Neural crest cell (in vitro differentiated cells): ENCODE results near the gene GLIPR1L1. TPM values are rescaled to one million over a fixed set of nuclear protein-coding genes. Genes with fewer than 3 reads are reported as not detected.

Source experiments
- DNase-seq: peaks from one replicate; pipeline ENCODE4 v3.0.0; 2021; ENCODE audit warnings: low read depth, mixed read lengths, low spot score
- H3K27ac Mint-ChIP-seq: one replicate; pipeline ENCODE4 v1.8.0; 2021; ENCODE audit warnings: mild to moderate bottlenecking, mixed read lengths; ENCODE audit not compliant: unreplicated experiment
- H3K27me3 Mint-ChIP-seq: 2 replicates; pipeline ENCODE4 v1.8.0; 2021; ENCODE audit warnings: low read depth, mild to moderate bottlenecking, mixed read lengths
- H3K36me3 Mint-ChIP-seq: 2 replicates; pipeline ENCODE4 v1.8.0; 2021; ENCODE audit warnings: low read depth, mild to moderate bottlenecking, mixed read lengths
- H3K4me1 Mint-ChIP-seq: 2 replicates; pipeline ENCODE4 v1.8.0; 2021; ENCODE audit warnings: mixed read lengths
- H3K4me3 Mint-ChIP-seq: one replicate; pipeline ENCODE4 v1.8.0; 2021; ENCODE audit warnings: mild to moderate bottlenecking, mixed read lengths
- H3K9me3 Mint-ChIP-seq: 2 replicates; pipeline ENCODE4 v1.8.0; 2021; ENCODE audit warnings: mixed read lengths
- total RNA-seq: library from RNA; stranded (reverse); gene quantifications from 2 replicates; pipeline ENCODE4 v1.2.1, GENCODE V29; 2021
- TF ChIP-seq, protein P1 (sequence below): fragments of 200-600 bp; sonication (generic); conservative IDR thresholded peaks from 2 replicates; pipeline ENCODE4 v1.5.0; 2021; ENCODE audit warnings: antibody characterized with exemption, mild to moderate bottlenecking

GLIPR1L1 gene
- total RNA-seq, 1 donor from 2014 or later = not detected

DNA sequence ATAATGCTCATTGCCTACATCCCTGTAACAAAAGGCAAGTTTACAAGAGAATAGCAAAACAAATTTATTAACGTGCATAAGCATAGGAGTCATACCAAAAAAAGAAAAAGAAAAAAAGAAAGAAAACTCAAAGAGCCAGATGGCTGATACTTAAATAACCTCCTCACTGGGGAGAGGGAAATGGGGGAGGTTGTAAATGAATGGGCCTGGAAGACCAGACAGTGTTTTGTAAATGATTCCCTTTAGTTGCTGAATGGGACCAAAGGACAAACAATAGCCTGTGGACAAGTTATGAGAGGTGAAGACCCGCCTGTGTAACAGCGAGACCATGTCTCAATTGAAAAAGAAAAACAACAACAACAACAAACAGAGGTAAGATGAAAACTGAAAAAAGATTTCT lies 39.7 kb upstream of the GLIPR1L1 start:
- H3K4me1 Mint-ChIP-seq = peaks cover 5% of the 10 kb centered on the region
- H3K27me3 Mint-ChIP-seq = no peaks in the 10 kb centered on the region
- TF ChIP-seq, protein P1, sequence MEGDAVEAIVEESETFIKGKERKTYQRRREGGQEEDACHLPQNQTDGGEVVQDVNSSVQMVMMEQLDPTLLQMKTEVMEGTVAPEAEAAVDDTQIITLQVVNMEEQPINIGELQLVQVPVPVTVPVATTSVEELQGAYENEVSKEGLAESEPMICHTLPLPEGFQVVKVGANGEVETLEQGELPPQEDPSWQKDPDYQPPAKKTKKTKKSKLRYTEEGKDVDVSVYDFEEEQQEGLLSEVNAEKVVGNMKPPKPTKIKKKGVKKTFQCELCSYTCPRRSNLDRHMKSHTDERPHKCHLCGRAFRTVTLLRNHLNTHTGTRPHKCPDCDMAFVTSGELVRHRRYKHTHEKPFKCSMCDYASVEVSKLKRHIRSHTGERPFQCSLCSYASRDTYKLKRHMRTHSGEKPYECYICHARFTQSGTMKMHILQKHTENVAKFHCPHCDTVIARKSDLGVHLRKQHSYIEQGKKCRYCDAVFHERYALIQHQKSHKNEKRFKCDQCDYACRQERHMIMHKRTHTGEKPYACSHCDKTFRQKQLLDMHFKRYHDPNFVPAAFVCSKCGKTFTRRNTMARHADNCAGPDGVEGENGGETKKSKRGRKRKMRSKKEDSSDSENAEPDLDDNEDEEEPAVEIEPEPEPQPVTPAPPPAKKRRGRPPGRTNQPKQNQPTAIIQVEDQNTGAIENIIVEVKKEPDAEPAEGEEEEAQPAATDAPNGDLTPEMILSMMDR = no peak
- no peaks in the 10 kb centered on the region for H3K9me3 Mint-ChIP-seq
- H3K36me3 Mint-ChIP-seq = no peaks in the 10 kb centered on the region
- DNase-seq = no peak
- no peak overlapping the region for H3K4me3 Mint-ChIP-seq
- H3K27ac Mint-ChIP-seq = no peak overlapping the region

DNA sequence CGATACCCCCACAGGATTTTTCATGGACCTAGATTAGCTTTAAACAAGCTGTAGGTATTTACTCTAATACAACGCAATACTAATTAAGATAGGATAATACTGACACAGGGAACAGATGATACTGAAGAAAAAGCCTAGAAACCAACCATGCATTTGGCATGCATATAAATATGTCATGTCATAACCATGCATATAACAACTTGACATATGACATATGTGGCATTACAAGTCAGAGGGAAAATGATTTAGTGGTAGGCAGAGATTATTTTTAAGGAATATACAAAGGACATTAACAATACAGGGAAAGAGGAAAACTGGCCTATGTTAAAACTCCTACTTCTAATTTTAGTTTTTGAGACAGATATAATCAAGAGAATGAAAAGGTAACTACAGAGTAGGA lies 32.2 kb upstream of the GLIPR1L1 start:
- H3K4me3 Mint-ChIP-seq = no peak overlapping the region
- no peaks in the 10 kb centered on the region for H3K4me1 Mint-ChIP-seq
- H3K9me3 Mint-ChIP-seq = no peaks in the 10 kb centered on the region
- H3K27me3 Mint-ChIP-seq = no peaks in the 10 kb centered on the region
- no peak for DNase-seq
- TF ChIP-seq, protein P1 = no peak
- no peak overlapping the region for H3K27ac Mint-ChIP-seq
- H3K36me3 Mint-ChIP-seq = peaks cover 3% of the 10 kb centered on the region

DNA sequence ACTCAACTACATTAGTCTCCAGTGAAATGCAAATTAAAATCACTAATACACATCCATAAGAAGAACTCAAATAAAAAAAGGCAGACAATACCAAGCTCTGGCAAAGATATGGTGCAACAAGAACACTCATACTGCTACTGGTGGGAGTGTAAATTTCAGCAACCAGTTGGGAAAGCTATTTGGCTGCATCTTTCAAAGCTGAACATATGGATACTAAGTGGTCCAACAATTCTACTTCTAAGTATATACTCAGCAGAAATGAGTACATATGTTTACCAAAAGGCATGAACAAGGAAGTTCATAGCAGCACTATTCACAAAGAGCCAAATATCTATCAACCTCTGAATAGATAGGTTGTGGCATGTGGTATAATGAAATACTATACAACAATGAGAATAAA lies 31.7 kb upstream of the GLIPR1L1 start:
- Mint-ChIP-seq H3K4me1 (no peaks in the 10 kb centered on the region), H3K27ac (no peak overlapping the region), H3K36me3 (peaks cover 3% of the 10 kb centered on the region), H3K4me3 (no peak overlapping the region), H3K9me3 (no peaks in the 10 kb centered on the region), H3K27me3 (no peaks in the 10 kb centered on the region)
- TF ChIP-seq, protein P1 = no peak
- no peak for DNase-seq

DNA sequence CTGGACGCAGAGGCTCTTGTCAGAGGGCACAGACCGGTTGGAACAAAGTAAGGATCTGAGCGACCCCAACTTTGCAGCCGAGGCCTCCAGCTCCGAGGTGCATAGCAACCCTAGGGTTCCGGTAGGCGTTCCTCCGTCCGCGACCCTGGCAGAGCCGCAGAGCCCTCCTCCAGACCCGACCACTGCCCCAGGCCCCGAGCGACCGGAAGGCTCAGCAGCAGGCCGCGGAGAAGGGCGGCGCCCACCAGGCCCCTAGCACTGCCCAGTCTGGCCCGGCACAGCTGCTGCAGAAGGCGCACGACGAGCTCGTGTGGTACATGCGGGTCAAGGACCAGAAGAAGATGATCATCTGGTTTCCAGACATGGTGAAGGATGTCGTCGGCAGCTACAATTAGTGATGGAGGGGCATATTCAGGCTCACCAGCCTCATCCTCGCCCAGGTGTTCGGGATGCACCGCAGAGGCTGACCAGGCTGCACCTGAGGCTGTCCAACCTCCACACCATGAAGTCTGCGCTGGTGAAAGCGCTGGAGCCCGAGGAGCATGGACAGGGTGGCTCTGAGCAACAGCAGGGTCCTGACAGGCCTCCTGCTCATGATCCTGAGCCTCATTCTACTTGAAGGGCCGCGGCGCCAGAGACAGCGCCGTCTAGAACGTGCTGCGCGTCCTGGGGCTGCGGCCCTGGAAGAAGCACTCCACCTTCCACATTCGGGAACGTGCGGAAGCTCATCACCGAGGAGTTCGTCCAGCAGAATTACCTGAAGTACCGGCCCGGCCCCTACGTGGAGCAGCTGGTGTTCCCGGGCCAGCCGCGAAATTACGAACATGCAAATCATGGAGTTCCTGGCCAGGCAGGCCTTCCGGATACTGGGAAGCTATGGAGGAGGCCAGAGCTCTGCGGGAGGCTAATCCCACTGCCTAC lies 28.8 kb upstream of the GLIPR1L1 start:
- TF ChIP-seq, protein P1 = no peak
- Mint-ChIP-seq H3K27me3 (no peaks in the 10 kb centered on the region), H3K36me3 (peaks cover 3% of the 10 kb centered on the region), H3K4me1 (no peaks in the 10 kb centered on the region), H3K27ac (no peak overlapping the region), H3K9me3 (peaks cover 3% of the 10 kb centered on the region), H3K4me3 (no peak overlapping the region)
- no peak for DNase-seq

DNA sequence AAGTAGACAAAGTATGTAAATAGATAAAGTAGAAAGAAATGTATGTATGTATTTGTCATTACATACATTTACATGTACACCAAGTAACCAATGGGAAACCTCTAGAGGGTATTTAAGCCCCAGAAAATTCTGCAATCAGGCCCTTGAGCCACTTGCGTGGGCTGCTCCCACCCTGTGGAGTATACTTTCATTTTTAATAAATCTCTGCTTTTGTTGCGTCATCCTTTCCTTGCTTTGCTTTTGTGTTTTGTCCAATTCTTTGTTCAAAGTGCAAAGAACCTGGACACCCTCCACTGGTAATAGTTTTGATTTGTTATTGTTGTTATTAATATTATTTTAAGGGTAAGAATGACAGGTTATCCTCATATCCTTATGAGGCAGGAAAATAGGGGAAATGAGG lies 26.2 kb upstream of the GLIPR1L1 start:
- TF ChIP-seq, protein P1 = no peak
- no peak overlapping the region for H3K27ac Mint-ChIP-seq

More for the DNA sequence above, 26.2 kb upstream of the GLIPR1L1 start:
- Mint-ChIP-seq H3K27me3 (no peaks in the 10 kb centered on the region), H3K9me3 (peaks cover 3% of the 10 kb centered on the region), H3K4me3 (no peak overlapping the region), H3K36me3 (peaks cover 3% of the 10 kb centered on the region), H3K4me1 (no peaks in the 10 kb centered on the region)
- no peak for DNase-seq
